Endodermal cell (in vitro differentiated cells): Measurements from ENCODE around the gene ASIC4. TPM values are rescaled to one million over a fixed set of nuclear protein-coding genes. Genes with fewer than 3 reads are reported as not detected.

Experiments used
- DNase-seq: peaks from one replicate; pipeline ENCODE4 v3.0.0-alpha.2; 2017
- H3K27ac ChIP-seq: 2 replicates; pipeline ENCODE4 v1.5.1; 2013; ENCODE audit warnings: mild to moderate bottlenecking, low read depth, low read length, moderate library complexity
- H3K27me3 ChIP-seq: 2 replicates; pipeline ENCODE4 v1.6.1; 2013; ENCODE audit warnings: mild to moderate bottlenecking, low read length, moderate library complexity; ENCODE audit not compliant: insufficient read depth, control insufficient read depth, poor library complexity, severe bottlenecking
- H3K36me3 ChIP-seq: 2 replicates; pipeline ENCODE4 v1.7.0; 2013; ENCODE audit warnings: mild to moderate bottlenecking, low read length, moderate library complexity; ENCODE audit not compliant: control insufficient read depth, insufficient read depth
- H3K4me1 ChIP-seq: one replicate; pipeline ENCODE4 v1.7.0; 2013; ENCODE audit warnings: low read length; ENCODE audit not compliant: control insufficient read depth, insufficient read depth
- H3K4me3 ChIP-seq: 2 replicates; pipeline ENCODE4 v1.5.1; 2013; ENCODE audit warnings: mild to moderate bottlenecking, low read length, moderate library complexity
- H3K9ac ChIP-seq: 2 replicates; pipeline ENCODE4 v1.6.1; 2013; ENCODE audit warnings: mild to moderate bottlenecking, low read length, moderate library complexity; ENCODE audit not compliant: poor library complexity, severe bottlenecking; ENCODE audit errors: extremely low read depth
- H3K9me3 ChIP-seq: 2 replicates; pipeline ENCODE4 v1.6.1; 2013; ENCODE audit warnings: mild to moderate bottlenecking, low read length, moderate library complexity; ENCODE audit not compliant: control insufficient read depth
- H3K27ac Mint-ChIP-seq: 2 replicates; pipeline ENCODE4 v1.8.0; 2020; ENCODE audit warnings: mixed read lengths
- H3K27me3 Mint-ChIP-seq: 2 replicates; pipeline ENCODE4 v1.8.0; 2021; ENCODE audit warnings: mild to moderate bottlenecking, mixed read lengths; ENCODE audit not compliant: insufficient read depth
- H3K36me3 Mint-ChIP-seq: 2 replicates; pipeline ENCODE4 v1.8.0; 2020; ENCODE audit warnings: low read depth, mixed read lengths
- H3K4me1 Mint-ChIP-seq: 2 replicates; pipeline ENCODE4 v1.8.0; 2020; ENCODE audit warnings: mixed read lengths
- H3K4me3 Mint-ChIP-seq: 2 replicates; pipeline ENCODE4 v1.8.0; 2020; ENCODE audit warnings: mild to moderate bottlenecking, moderate library complexity, mixed read lengths
- H3K9me3 Mint-ChIP-seq: 2 replicates; pipeline ENCODE4 v1.8.0; 2020; ENCODE audit warnings: mild to moderate bottlenecking, mixed read lengths
- WGBS, 2 experiments: methylation state at CpG; one replicate each; pipeline versions ENCODE4 v1.1.5 to v1.1.7; 2013; ENCODE audit warnings: missing lambda C conversion rate in 2 of 2, mixed read lengths in 1 of 2; ENCODE audit not compliant: insufficient coverage in 1 of 2, insufficient read length in 1 of 2; 5-methylcytosine and 5-hydroxymethylcytosine counted together
- total RNA-seq, 2 donors: library from RNA; stranded (reverse); fragmentation: NEBNext Ultra II Directional in 1 of 2; extraction: Animal tissue kit (Norgen Biotek cat#: 25700) in 1 of 2; gene quantifications; 2 replicates in 1 of 2; 3 replicates in 1 of 2; pipeline ENCODE4 v1.2.1, GENCODE V29; 2021
- TF ChIP-seq, protein P1 (sequence below): fragments of 200-600 bp; sonication (generic); conservative IDR thresholded peaks from 2 replicates; pipeline ENCODE4 v1.5.0; 2021; ENCODE audit warnings: antibody characterized with exemption, mild to moderate bottlenecking

ASIC4 gene
- total RNA-seq, 2 donors from 2014 or later = 0.29 to 1.00 TPM

DNA sequence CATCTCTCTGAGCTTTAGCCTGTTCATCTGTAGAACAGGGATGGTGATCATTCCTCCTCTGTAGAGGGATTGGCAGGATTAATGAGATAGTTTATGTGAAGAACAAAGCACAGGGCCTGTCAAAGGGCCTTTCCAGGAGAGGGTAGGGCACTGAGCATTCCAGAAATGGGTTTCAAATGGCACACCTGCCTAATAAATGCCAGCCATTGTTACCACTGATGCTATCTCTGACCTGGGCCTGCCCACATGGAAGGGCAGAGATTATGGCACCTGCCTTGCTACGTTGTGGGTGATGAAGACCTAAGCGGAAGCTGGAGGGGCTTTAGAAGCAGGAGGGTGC is 46.6 kb upstream of the ASIC4 start:
- Mint-ChIP-seq H3K27me3 (no peaks in the 10 kb centered on the region), H3K4me3 (no peak overlapping the region), H3K9me3 (no peaks in the 10 kb centered on the region), H3K4me1 (no peaks in the 10 kb centered on the region), H3K27ac (no peak overlapping the region), H3K36me3 (peaks cover 2% of the 10 kb centered on the region)
- Histone ChIP-seq H3K27ac (no peak overlapping the region), H3K9ac (no peak overlapping the region), H3K4me1 (no peaks in the 10 kb centered on the region), H3K4me3 (no peak overlapping the region), H3K9me3 (no peaks in the 10 kb centered on the region), H3K36me3 (no peaks in the 10 kb centered on the region), H3K27me3 (no peaks in the 10 kb centered on the region)
- 92 to 95% methylated on average over 2 of the region's 2 CpGs for WGBS, 2 experiments
- DNase-seq = no peak
- TF ChIP-seq, protein P1, sequence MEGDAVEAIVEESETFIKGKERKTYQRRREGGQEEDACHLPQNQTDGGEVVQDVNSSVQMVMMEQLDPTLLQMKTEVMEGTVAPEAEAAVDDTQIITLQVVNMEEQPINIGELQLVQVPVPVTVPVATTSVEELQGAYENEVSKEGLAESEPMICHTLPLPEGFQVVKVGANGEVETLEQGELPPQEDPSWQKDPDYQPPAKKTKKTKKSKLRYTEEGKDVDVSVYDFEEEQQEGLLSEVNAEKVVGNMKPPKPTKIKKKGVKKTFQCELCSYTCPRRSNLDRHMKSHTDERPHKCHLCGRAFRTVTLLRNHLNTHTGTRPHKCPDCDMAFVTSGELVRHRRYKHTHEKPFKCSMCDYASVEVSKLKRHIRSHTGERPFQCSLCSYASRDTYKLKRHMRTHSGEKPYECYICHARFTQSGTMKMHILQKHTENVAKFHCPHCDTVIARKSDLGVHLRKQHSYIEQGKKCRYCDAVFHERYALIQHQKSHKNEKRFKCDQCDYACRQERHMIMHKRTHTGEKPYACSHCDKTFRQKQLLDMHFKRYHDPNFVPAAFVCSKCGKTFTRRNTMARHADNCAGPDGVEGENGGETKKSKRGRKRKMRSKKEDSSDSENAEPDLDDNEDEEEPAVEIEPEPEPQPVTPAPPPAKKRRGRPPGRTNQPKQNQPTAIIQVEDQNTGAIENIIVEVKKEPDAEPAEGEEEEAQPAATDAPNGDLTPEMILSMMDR = no peak

DNA sequence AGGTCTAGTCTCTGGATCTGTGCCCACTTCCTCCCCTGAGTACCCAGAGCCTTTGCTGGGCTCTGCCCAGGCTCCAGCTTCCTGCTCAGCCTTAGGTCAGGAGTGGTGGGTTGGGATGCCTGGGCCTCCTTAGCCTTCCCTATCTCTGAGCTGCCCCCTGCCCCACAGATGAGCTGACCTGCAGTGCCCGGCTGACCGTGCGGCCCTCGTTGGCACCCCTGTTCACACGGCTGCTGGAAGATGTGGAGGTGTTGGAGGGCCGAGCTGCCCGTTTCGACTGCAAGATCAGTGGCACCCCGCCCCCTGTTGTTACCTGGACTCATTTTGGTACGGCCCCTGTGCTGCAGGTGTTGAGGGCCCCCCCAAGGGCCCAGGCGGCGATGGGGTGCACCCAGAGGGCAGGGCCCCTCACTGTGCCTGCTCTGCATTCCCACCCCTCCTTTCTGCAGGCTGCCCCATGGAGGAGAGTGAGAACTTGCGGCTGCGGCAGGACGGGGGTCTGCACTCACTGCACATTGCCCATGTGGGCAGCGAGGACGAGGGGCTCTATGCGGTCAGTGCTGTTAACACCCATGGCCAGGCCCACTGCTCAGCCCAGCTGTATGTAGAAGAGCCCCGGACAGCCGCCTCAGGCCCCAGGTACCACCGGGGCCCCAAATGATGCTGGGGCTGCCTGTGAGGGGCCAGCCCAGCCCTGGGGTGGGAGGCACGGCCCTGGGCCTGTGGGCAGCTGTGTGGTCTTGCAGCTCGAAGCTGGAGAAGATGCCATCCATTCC is 45.7 kb upstream of the ASIC4 start:
- DNase-seq = no peak
- Mint-ChIP-seq H3K27me3 (no peaks in the 10 kb centered on the region), H3K9me3 (no peaks in the 10 kb centered on the region), H3K36me3 (peaks cover 2% of the 10 kb centered on the region), H3K4me3 (no peak overlapping the region), H3K27ac (no peak overlapping the region), H3K4me1 (no peaks in the 10 kb centered on the region)
- Histone ChIP-seq H3K4me1 (no peaks in the 10 kb centered on the region), H3K4me3 (no peak overlapping the region), H3K9ac (no peak overlapping the region), H3K9me3 (no peaks in the 10 kb centered on the region), H3K36me3 (no peaks in the 10 kb centered on the region), H3K27me3 (no peaks in the 10 kb centered on the region), H3K27ac (no peak overlapping the region)
- TF ChIP-seq, protein P1 = no peak
- 92 to 94% methylated on average over 10 to 23 of the region's 23 CpGs for WGBS, 2 experiments

DNA sequence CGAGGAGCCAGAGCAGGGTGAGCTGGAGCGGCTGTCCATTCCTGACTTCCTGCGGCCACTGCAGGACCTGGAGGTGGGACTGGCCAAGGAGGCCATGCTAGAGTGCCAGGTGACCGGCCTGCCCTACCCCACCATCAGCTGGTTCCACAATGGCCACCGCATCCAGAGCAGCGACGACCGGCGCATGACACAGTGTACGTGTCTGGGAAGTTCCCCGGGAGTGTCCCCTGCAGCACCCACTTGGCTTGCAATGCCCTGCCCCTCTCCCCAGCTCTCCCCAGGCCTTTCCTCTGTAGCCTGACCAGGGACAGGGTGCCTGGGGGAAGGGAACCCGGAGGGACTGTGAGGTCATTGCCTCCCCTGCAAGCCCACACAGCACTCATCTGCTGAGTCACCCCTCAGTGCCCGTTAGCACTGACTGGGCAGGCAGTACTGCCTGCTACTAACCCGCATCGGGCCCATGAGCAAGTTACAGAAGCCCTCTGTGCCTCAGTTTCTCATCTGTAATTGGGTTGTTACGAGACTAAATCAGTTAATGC is 45.0 kb upstream of the ASIC4 start:
- H3K9ac ChIP-seq = no peak overlapping the region
- DNase-seq = no peak
- Mint-ChIP-seq H3K27me3 (no peaks in the 10 kb centered on the region), H3K27ac (no peak overlapping the region), H3K4me3 (no peak overlapping the region), H3K9me3 (no peaks in the 10 kb centered on the region), H3K4me1 (no peaks in the 10 kb centered on the region), H3K36me3 (peaks cover 2% of the 10 kb centered on the region)
- no peaks in the 10 kb centered on the region for H3K4me1 ChIP-seq
- H3K4me3 ChIP-seq = no peak overlapping the region
- TF ChIP-seq, protein P1 = no peak
- WGBS, 2 experiments = 88 to 93% methylated on average over 7 to 16 of the region's 16 CpGs
- H3K36me3 ChIP-seq = no peaks in the 10 kb centered on the region
- H3K9me3 ChIP-seq = no peaks in the 10 kb centered on the region
- no peak overlapping the region for H3K27ac ChIP-seq
- no peaks in the 10 kb centered on the region for H3K27me3 ChIP-seq
